HL-60 (cell line): ENCODE data around the gene TRAPPC3L.
"Not testable (repeated sequence)": the region's sequence is repeated elsewhere in the genome, so short reads cannot be mapped to it uniquely, and the experiment has no call there.

Experiments used
- DNase-seq, 2 experiments: peaks; one replicate each; pipeline ENCODE4 v3.0.0-alpha.2; 2010 to 2020; ENCODE audit warnings: low read depth in 1 of 2, low spot score in 1 of 2
- H3K27ac ChIP-seq: fragments of 250-450 bp; sonication (Bioruptor Pico); replicated peaks from 2 replicates; pipeline ENCODE4 v1.5.1; 2020; ENCODE audit warnings: mild to moderate bottlenecking, moderate library complexity
- H3K27me3 ChIP-seq: fragments of 250-450 bp; sonication (Bioruptor Pico); 2 replicates; pipeline ENCODE4 v1.5.1; 2021; ENCODE audit warnings: mild to moderate bottlenecking, moderate library complexity; ENCODE audit not compliant: insufficient read depth, poor library complexity, severe bottlenecking
- H3K4me3 ChIP-seq: replicated peaks from 2 replicates; pipeline ENCODE4 v1.5.1; 2011; ENCODE audit warnings: mild to moderate bottlenecking, control low read depth, low read length; ENCODE audit not compliant: insufficient read depth
- CTCF ChIP-seq: IDR thresholded peaks from one replicate; pipeline ENCODE4 v1.5.1; 2011; ENCODE audit warnings: low read length, control low read depth, inconsistent platforms; ENCODE audit not compliant: insufficient read depth
- GABPA ChIP-seq: IDR thresholded peaks from 2 replicates; pipeline ENCODE4 v1.6.1; 2012; ENCODE audit warnings: low read depth
- POLR2AphosphoS5 ChIP-seq: IDR thresholded peaks from 2 replicates; pipeline ENCODE4 v1.6.1; 2012; ENCODE audit warnings: low read depth
- REST ChIP-seq: IDR thresholded peaks from 2 replicates; pipeline ENCODE4 v1.6.1; 2012; ENCODE audit warnings: low read depth; ENCODE audit not compliant: insufficient replicate concordance
- SPI1 ChIP-seq: IDR thresholded peaks from 2 replicates; pipeline ENCODE4 v1.6.1; 2012; ENCODE audit warnings: low read depth, mild to moderate bottlenecking, borderline replicate concordance

TRAPPC3L gene

GRCh38 chr6:116500969-116501433 is 44.5 kb downstream of the TRAPPC3L start:
- TF ChIP-seq SPI1 (no peak), CTCF (no peak), POLR2AphosphoS5 (no peak), GABPA (no peak), REST (no peak)
- no peaks in the 10 kb centered on the region for H3K27me3 ChIP-seq
- H3K4me3 ChIP-seq: no peak overlapping the region
- H3K27ac ChIP-seq: no peak overlapping the region
- DNase-seq: no peak

GRCh38 chr6:116497113-116497676 is 48.3 kb downstream of the TRAPPC3L start:
- no peak for DNase-seq
- TF ChIP-seq POLR2AphosphoS5: no peak
- no peak for TF ChIP-seq REST
- no peak for TF ChIP-seq SPI1
- TF ChIP-seq CTCF: no peak
- no peak for TF ChIP-seq GABPA
- H3K4me3 ChIP-seq: no peak overlapping the region

GRCh38 chr6:116495161-116495560 is 50.3 kb downstream of the TRAPPC3L start:
- DNase-seq, H3K27me3 ChIP-seq, H3K27ac ChIP-seq, H3K4me3 ChIP-seq: not testable (repeated sequence)

More at GRCh38 chr6:116497113-116497676, 48.3 kb downstream of the TRAPPC3L start:
- Histone ChIP-seq H3K27ac (no peak overlapping the region), H3K27me3 (no peaks in the 10 kb centered on the region)

GRCh38 chr6:116492331-116493067 is 53.0 kb downstream of the TRAPPC3L start:
- Histone ChIP-seq H3K27me3 (no peaks in the 10 kb centered on the region), H3K4me3 (no peak overlapping the region), H3K27ac (peak overlapping the region; percentile 78)
- TF ChIP-seq SPI1 (no peak), REST (no peak), POLR2AphosphoS5 (no peak), CTCF (no peak), GABPA (no peak)
- DNase-seq: peak in 1 of 2 experiments; percentile 78
